SJCRH30 (cell line): Measurements from ENCODE around the gene AGPAT2. TPM values are rescaled to one million over a fixed set of nuclear protein-coding genes. Genes with fewer than 3 reads are reported as not detected.
A peak's percentile ranks its signal among the peaks of the same experiment; 100 is the strongest.

Experiments
- DNase-seq, 2 experiments: peaks; one replicate each; pipeline ENCODE4 v3.0.0-alpha.2; 2015 to 2020
- H3K27ac ChIP-seq: fragments of 250-450 bp; sonication (Bioruptor Pico); 2 replicates; pipeline ENCODE4 v1.5.1; 2020; ENCODE audit warnings: mild to moderate bottlenecking, moderate library complexity
- H3K27me3 ChIP-seq: fragments of 250-450 bp; sonication (Bioruptor Pico); 2 replicates; pipeline ENCODE4 v1.5.1; 2020; ENCODE audit warnings: mild to moderate bottlenecking, moderate library complexity
- H3K36me3 ChIP-seq: fragments of 250-450 bp; sonication (Bioruptor Pico); 2 replicates; pipeline ENCODE4 v1.5.1; 2020; ENCODE audit warnings: mild to moderate bottlenecking, moderate library complexity
- H3K4me1 ChIP-seq: fragments of 250-450 bp; sonication (Bioruptor Pico); 2 replicates; pipeline ENCODE4 v1.5.1; 2020; ENCODE audit warnings: mild to moderate bottlenecking, moderate library complexity
- H3K4me3 ChIP-seq: fragments of 250-450 bp; sonication (Bioruptor Pico); 2 replicates; pipeline ENCODE4 v1.5.1; 2020; ENCODE audit warnings: mild to moderate bottlenecking, moderate library complexity
- H3K9me3 ChIP-seq: fragments of 250-450 bp; sonication (Bioruptor Pico); replicated peaks from 2 replicates; pipeline ENCODE4 v1.5.1; 2020; ENCODE audit warnings: mild to moderate bottlenecking, moderate library complexity
- total RNA-seq: library from RNA; depleted of rRNA; stranded (reverse); fragments of >200 nt; shearing (Covaris generic); gene quantifications from 2 replicates; pipeline ENCODE4 v1.2.3, GENCODE V29; 2014

The AGPAT2 gene
- total RNA-seq, 1 experiment from 2014 or later: 11.8 TPM

DNA sequence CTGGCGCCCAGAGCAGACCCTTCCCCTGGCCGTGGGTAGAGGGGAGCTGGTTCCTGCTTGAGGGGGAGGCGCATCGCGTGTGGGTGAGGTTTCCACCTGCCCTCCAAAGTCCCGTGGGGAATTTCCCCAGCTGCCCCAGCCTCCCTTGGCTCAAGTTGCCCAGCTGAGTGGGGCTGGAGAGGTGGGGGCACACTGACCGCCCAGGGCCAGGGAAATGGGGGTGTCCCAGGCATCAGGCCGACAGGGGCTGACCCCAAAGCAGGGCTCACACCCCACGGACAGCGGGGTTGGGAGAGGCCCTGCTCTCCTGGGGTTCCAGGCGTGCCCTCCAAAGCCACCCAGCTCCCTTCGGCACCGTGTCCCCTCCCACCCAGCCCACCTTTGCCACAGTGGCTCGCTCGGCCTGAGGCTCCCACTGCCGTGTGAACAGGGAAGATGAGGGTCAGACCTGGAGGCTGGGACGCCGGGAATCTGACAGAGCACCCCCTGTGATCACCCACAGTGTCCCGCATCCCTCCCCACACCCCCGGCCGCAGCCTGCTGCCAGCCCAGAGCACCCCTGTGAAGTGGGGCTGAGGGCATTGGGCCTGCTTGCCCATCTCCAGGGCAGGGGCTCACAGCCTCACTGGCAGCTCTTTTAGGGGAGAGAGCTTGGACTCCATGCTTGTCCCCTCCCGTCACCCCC lies 25.5 kb downstream of the AGPAT2 start:
- Histone ChIP-seq H3K27me3 (peaks cover 87% of the 10 kb centered on the region), H3K36me3 (no peaks in the 10 kb centered on the region), H3K4me3 (no peak overlapping the region), H3K4me1 (peaks cover 18% of the 10 kb centered on the region), H3K9me3 (no peaks in the 10 kb centered on the region), H3K27ac (no peak overlapping the region)
- DNase-seq: no peak

DNA sequence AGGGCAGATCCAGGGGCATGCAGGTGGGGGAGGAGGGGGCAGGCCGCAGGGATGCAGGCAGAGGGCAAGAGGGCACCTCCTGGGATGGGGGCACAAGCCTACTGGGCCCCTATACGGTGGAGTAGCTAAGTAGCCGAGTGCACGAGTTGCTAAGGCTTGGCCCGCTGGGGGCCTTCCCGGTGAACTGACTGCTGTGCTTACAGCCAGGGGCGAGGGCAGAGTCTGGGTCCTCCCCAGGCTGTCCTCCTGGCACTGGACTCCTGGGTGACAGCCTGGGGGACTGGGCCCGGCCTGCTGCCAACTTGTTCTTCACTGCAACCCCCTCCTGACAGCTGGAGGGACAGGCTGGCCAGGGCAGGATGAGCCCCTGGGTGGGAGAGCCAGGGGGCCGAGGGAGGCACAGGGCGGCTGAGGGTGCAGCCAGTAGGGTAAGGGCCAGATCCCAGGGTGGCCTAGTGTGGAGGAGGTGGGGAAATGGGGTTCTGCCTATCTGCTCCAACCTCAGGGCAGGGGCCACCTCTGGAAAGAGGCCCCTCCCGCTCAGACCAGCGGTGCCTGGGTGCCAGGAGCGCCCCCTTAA lies 26.2 kb downstream of the AGPAT2 start:
- no peak overlapping the region for H3K27ac ChIP-seq
- no peak for DNase-seq
- peaks cover 89% of the 10 kb centered on the region for H3K27me3 ChIP-seq
- H3K9me3 ChIP-seq: no peaks in the 10 kb centered on the region
- H3K4me1 ChIP-seq: peaks cover 14% of the 10 kb centered on the region
- no peak overlapping the region for H3K4me3 ChIP-seq
- no peaks in the 10 kb centered on the region for H3K36me3 ChIP-seq

DNA sequence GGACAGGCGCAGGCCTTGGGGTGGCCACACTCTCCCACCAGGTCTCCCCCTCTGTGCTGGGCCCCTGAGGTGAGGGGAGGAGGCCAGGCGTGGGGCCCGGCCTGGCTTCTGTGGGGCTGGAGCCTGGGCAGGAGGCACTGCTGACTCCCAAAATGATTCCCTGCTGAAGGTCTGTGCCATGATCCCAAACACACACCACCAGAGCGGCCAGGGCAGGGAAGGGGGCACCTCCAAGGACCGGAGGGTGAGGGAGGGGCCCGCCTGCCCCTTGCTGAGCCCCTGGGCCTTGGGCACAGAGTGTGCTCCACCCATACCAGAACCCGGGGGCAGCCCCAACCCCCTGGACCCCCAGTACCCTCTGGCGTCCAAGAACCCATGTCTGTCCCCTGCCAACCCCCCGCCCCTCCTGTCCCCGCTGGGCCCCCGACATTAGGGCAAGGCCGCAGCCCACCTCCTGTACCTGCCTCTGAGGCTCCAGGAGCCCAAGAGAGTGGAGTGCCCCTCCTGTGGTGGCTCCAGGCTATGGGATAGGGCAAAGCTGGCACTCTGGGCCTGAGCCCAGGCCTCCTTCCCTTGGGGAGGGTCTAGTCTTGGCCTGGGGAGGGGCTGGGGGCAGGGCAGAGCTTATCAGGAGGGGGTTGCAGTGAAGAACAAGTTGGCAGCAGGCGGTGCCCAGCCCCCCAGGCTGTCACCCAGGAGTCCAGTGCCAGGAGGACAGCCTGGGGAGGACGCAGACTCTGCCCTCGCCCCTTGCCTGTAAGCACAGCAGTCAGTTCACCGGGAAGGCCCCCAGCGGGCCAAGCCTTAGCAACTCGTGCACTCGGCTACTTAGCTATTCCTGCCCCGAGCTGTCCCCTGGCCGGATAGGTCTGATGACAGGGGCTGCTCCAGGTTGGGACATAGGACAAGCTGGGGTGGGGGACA lies 27.1 kb downstream of the AGPAT2 start:
- Histone ChIP-seq H3K27me3 (peaks cover 92% of the 10 kb centered on the region), H3K9me3 (no peaks in the 10 kb centered on the region), H3K36me3 (no peaks in the 10 kb centered on the region), H3K4me3 (no peak overlapping the region), H3K27ac (no peak overlapping the region), H3K4me1 (peaks cover 19% of the 10 kb centered on the region)
- no peak for DNase-seq

DNA sequence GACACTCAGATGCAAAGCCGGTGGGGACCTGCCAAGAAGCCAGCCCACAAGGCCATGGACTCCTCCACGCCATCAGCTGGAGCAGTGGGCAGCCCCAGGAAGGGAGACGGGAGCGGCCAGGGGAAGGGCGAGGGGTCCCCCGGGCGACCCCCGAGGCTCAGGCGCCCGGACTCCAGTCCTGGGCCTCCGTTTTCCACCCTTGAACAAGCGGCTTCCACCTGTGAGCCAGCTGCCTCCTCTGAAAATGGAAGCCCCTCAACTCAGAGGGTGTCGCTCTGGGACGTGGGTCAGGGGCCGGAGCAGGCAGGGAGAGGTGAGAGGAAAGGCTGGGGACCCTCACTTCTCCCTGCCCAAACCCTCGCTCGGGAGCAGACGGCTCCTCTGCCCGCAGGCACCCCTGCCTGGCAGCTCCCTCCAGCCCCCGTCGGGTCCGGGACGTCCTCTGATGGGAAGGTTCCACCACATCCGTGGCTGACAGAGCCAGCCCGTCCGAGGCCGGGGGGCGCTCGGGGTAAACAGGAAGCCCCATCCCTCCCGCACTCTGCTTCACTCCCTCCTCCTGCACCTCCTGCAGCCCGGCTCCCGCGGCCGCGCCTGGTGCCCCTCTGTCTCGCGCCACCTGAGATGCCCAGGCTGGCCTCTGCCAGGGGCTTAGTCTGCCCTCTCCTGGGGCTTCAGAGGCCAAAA lies 28.3 kb downstream of the AGPAT2 start:
- no peak for DNase-seq
- no peak overlapping the region for H3K27ac ChIP-seq
- H3K4me3 ChIP-seq: no peak overlapping the region
- peaks cover 88% of the 10 kb centered on the region for H3K27me3 ChIP-seq
- peaks cover 8% of the 10 kb centered on the region; the same call in 1 of the 2 replicates for H3K4me1 ChIP-seq
- H3K9me3 ChIP-seq: no peaks in the 10 kb centered on the region
- no peaks in the 10 kb centered on the region for H3K36me3 ChIP-seq

DNA sequence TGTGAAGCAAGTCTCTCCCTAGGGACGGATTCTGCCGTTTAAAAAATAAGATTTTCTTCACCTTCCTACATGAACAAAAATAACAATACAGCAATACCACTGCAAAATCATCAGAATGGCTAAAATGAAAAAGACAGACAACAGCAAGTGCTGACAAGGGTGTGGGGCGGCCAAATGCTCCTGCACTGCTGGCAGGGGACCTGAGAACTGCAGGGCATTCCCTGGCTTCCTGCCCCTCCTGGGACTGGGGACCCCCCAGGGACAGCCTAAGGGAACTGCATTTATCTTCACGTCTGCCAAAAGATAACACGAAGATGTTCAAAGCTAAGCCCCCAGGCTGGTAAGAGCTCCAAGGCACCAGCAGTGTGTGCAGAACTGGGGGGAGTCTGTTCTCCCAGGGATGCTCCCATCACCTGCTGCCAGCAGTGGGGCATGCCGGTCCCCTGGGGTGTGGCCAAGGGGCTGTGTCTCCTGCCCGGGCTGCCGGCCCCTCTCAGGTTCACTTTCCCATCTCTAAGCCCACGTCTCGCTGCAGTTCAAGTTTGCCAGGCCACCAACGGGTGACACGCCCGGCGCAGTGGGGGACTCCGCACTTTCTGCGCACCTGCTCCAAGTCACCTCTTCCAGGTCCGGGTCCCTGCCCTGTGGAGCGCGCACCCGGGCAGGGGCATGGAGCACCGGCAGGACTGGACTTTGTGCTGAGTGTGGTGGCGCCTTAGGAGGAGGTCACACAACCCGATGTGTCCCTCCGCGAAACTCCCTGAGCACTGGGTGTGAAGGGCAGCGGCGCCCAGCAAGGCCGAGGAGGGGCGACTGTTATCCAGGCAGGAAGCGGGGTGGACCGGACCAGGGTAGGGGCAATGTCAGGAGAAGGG lies 29.0 kb downstream of the AGPAT2 start:
- DNase-seq: no peak
- no peak overlapping the region for H3K4me3 ChIP-seq
- H3K27me3 ChIP-seq: peaks cover 90% of the 10 kb centered on the region
- no peaks in the 10 kb centered on the region for H3K9me3 ChIP-seq
- peaks cover 6% of the 10 kb centered on the region; the same call in 1 of the 2 replicates for H3K4me1 ChIP-seq
- H3K36me3 ChIP-seq: no peaks in the 10 kb centered on the region
- no peak overlapping the region for H3K27ac ChIP-seq

DNA sequence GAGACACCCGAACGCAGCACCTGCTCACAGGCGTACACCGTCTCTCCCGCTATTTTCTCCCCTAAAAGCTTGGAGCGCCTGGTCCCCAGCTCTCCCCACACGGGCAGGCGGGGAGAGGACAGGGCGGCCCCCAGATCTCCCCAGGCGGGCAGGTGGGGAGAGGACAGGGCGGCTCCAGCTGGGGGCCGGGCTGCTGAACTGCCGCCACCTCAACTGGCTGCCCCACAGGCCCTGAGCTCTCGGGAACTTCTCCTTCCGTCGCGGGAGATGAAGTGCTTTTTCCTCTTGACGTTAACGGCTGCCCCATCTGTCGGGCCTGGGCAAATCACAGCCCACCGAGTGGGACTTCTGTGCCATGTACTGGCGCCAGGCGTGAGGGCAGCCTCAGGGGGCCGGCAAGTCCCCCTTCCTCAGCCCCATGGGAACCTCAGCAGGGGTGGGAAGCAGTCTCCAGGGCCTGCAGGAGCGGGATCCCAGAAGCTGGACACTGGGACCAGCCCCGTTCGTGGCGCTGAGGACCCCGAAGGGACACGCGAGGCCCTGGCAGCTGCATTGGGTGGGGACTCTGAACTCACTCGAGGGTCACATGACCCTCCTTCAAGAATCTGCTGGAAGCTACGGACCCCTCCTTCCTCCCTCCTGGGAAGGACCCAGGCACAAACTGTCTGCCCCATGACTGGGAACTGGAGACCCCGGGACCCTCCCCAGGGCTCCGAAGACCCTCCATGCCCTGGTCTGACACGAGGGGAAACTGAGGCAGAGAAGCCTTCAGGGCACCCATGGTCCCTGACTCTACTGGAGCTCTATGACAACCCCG lies 30.3 kb downstream of the AGPAT2 start:
- Histone ChIP-seq H3K9me3 (no peaks in the 10 kb centered on the region), H3K4me1 (peaks cover 6% of the 10 kb centered on the region; the same call in 1 of the 2 replicates), H3K27ac (no peak overlapping the region), H3K36me3 (no peaks in the 10 kb centered on the region), H3K27me3 (peaks cover 80% of the 10 kb centered on the region), H3K4me3 (no peak overlapping the region)
- DNase-seq: no peak

DNA sequence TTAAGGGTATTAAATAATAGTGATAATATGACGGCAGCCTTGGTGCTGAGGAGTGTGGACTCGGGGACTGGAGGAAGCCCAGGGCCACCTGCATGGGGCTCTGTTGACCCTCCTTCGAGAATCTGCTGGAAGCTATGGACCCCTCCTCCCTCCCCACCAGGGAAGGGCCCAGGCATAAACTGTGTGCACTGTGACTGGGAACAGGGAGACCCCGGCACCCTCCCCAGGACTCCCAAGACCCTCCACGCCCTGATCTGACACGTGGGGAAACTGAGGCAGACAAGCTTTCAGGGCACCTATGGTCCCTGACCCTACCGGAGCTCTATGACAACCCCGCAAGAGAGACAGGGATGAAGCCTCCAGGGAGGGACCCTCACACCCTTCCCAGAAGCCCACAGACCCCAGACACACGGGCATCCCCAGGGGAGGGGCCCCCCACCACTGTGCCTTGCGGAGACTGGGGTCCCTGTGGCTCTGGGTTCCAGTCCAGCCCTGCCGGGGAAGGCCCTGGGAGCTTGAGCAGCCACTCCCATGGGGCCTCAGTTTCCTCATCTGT lies 31.0 kb downstream of the AGPAT2 start:
- Histone ChIP-seq H3K27ac (no peak overlapping the region), H3K9me3 (no peaks in the 10 kb centered on the region), H3K4me1 (peaks cover 6% of the 10 kb centered on the region; the same call in 1 of the 2 replicates), H3K27me3 (peaks cover 72% of the 10 kb centered on the region), H3K36me3 (no peaks in the 10 kb centered on the region), H3K4me3 (peak overlapping the region; percentile 41; the same call in 1 of the 2 replicates)
- no peak for DNase-seq

DNA sequence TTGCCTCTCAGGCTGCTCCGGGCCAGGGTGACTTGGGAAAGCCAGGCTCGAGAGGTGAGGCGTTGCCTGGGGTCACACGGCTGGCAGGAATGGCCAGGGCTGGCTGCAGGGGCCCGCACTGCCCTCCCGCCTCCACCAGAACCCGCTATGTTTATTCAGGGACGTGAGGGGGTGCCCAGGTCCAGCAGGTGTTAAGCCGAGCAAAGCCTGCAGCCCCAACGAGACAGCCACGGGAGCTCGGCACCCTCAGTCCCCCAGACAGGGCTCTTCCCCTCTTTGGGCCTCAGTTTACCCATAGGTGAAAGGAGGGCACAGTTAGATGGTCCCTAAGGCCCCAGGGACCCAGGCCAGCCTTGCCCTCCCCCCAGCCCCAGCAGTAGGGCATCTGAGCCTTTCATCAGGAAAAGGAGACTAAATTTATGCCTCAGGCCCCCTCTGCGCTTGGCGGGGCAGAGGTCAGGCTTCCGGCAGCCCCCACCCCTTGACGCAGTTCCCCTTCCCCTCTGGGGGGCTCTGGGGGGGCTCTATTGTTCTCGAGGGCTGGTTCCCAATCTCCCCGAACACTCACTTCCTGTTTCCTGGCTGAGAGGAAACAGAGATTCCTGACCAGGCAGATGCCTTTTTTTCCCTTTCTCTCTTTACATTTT lies 31.6 kb downstream of the AGPAT2 start:
- Histone ChIP-seq H3K4me3 (peak overlapping the region; percentile 41), H3K36me3 (no peaks in the 10 kb centered on the region), H3K27ac (no peak overlapping the region), H3K9me3 (no peaks in the 10 kb centered on the region), H3K27me3 (peaks cover 66% of the 10 kb centered on the region), H3K4me1 (peaks cover 6% of the 10 kb centered on the region; the same call in 1 of the 2 replicates)
- DNase-seq: no peak

DNA sequence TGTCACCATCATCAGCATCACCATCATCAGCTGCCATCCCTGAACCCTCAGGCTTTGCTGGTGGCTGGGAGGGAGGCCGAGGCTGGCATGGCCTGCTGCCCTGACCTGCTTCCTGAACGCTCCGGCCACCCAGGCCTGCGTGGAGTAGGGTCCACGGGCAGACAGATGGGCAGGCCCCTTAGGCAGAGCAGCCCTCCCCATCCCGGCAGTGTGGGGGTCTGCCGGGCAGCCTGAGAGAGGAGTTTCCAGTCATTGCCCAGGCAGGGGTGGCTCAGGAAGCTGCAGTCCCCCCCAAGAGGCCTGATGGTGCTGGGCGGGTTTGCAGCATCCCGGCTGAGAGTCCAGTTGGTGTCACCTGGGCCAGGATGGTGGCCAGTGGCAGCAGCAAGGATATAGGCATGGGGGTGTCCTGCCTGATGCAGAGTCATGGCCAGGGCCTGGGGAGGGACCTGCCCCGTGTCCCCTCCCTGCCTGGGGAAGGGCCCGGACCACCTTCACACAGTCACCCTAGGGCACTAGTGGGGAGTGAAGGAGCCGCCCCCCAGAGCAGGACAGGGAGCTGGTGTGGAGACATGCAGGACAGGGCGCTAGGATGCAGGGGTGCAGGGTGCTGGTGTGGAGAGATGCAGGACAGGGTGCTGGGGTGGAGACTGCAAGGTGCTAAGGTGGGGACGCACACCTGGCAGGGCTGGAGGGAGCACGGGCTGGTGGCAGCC lies 32.3 kb downstream of the AGPAT2 start:
- H3K36me3 ChIP-seq: no peaks in the 10 kb centered on the region
- no peak for DNase-seq
- no peak overlapping the region for H3K4me3 ChIP-seq
- H3K4me1 ChIP-seq: peaks cover 6% of the 10 kb centered on the region; the same call in 1 of the 2 replicates
- H3K27ac ChIP-seq: no peak overlapping the region
- peaks cover 59% of the 10 kb centered on the region for H3K27me3 ChIP-seq
- H3K9me3 ChIP-seq: no peaks in the 10 kb centered on the region

DNA sequence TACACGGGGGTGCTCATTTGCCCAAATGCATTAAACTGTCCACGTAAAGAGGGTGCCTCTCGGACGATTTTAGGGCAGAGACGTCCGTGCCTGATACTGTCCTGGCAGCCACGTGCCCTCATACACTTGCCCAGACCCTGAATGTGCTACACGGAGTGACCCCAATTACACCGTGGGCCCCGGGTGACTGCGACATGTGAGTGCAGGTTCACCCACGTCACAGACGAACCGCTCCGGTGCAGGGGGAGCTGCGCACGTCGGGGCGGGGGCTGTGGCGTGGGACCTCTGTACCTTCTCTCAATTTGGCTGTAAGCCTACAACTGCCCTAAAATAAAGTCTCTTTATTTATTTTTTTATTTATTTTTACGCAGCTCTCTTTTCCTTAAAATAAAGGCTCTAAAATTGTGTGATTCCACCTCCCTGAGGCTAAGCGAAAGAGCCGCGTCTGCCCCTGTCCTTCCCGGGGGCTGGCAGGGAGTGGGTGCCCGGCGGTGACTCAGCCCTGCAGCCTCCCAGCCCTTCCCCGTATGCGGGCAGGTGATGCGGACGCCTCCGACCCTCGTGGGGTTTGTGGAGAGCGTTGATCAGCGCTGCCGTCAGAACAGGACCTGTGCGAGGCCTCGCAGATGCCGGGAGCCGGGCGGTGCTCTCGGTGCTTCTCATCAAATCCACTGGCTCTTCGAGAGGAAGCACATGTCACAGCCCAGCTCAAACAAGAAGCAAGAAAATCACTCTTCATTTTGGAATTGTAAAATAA lies 33.8 kb downstream of the AGPAT2 start:
- Histone ChIP-seq H3K9me3 (no peaks in the 10 kb centered on the region), H3K27ac (no peak overlapping the region), H3K4me1 (peaks cover 6% of the 10 kb centered on the region; the same call in 1 of the 2 replicates), H3K4me3 (no peak overlapping the region), H3K36me3 (no peaks in the 10 kb centered on the region), H3K27me3 (peaks cover 52% of the 10 kb centered on the region)
- DNase-seq: no peak

DNA sequence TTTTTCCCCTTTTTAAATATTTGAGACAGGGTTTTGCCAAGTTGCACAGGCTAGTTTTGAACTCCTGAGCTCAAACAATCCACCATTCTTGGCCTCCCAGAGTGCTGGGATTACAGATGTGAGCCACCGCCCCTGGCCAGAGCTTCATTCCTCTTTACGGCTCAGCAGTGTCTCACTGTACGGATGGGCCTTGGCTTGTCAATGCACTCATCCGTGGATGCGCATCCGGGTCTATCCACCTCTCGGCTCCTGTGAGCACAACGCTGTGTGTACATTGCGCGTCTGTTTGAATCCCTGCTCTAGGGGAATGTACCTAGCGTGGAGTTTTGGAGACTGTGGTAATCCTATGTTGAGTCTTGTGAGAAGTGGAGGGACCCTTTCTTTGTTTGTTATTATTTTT lies 35.4 kb downstream of the AGPAT2 start:
- Histone ChIP-seq H3K36me3 (no peaks in the 10 kb centered on the region), H3K9me3 (no peaks in the 10 kb centered on the region), H3K4me1 (peaks cover 6% of the 10 kb centered on the region; the same call in 1 of the 2 replicates), H3K4me3 (no peak overlapping the region), H3K27ac (no peak overlapping the region), H3K27me3 (peaks cover 47% of the 10 kb centered on the region)
- DNase-seq: no peak
